H1 (cell line): ENCODE results near the gene TXNDC11. TPM values are rescaled to one million over a fixed set of nuclear protein-coding genes. Genes with fewer than 3 reads are reported as not detected.

ENCODE experiments used
- CTCF ChIA-PET: fragments of 300-600 bp; sonication (Branson Sonifier 250); formaldehyde crosslinking; loops from one replicate; lab custom pipeline; 2021; ENCODE audit not compliant: partially characterized antibody; lab: Charles Lee
- POLR2A ChIA-PET: fragments of 300-600 bp; sonication (Branson Sonifier 250); formaldehyde crosslinking; loops from one replicate; lab custom pipeline; 2021; ENCODE audit warnings: inconsistent platforms; ENCODE audit not compliant: partially characterized antibody; lab: Charles Lee
- DNase-seq, 2 experiments: peaks; one replicate each; pipeline versions ENCODE4 v3.0.0 to v3.0.0-alpha.2; 2010 to 2022; ENCODE audit warnings: low spot score in 2 of 2, low read depth in 1 of 2, mixed read lengths in 1 of 2
- FAIRE-seq: peaks from 2 replicates; lab custom pipeline; 2011; peaks lifted over from hg19 to GRCh38; lab: Jason Lieb, UNC
- H2AFZ ChIP-seq: 2 replicates; pipeline ENCODE4 v1.8.1; 2012; ENCODE audit warnings: low read length, inconsistent platforms
- H2AK5ac ChIP-seq: 2 replicates; pipeline ENCODE4 v1.6.1; 2013; ENCODE audit warnings: low read depth, low read length
- H2BK120ac ChIP-seq: replicated peaks from 2 replicates; pipeline ENCODE3; 2013; ENCODE audit warnings: low read depth, low read length, inconsistent platforms
- H2BK12ac ChIP-seq: 2 replicates; pipeline ENCODE4 v1.6.1; 2013; ENCODE audit warnings: low read depth, low read length
- H2BK15ac ChIP-seq: 2 replicates; pipeline ENCODE4 v1.6.1; 2013; ENCODE audit warnings: low read length
- H2BK20ac ChIP-seq: 2 replicates; pipeline ENCODE4 v1.6.1; 2013; ENCODE audit warnings: low read length
- H2BK5ac ChIP-seq: 2 replicates; pipeline ENCODE4 v1.6.1; 2013; ENCODE audit warnings: low read depth, low read length
- H3K14ac ChIP-seq: 2 replicates; pipeline ENCODE4 v1.6.1; 2013; ENCODE audit warnings: inconsistent platforms; ENCODE audit not compliant: insufficient read length
- H3K18ac ChIP-seq: 2 replicates; pipeline ENCODE4 v1.6.1; 2013; ENCODE audit warnings: low read length; ENCODE audit errors: extremely low read depth
- H3K23ac ChIP-seq: 2 replicates; pipeline ENCODE4 v1.6.1; 2013; ENCODE audit warnings: inconsistent platforms; ENCODE audit not compliant: insufficient read length
- H3K23me2 ChIP-seq: 2 replicates; pipeline ENCODE4 v1.6.1; 2013; ENCODE audit warnings: low read depth, low read length
- H3K27ac ChIP-seq: 2 replicates; pipeline ENCODE4 v1.6.1; 2011; ENCODE audit warnings: low read depth, low read length, inconsistent platforms
- H3K27me3 ChIP-seq, 4 experiments: replicated peaks in 1 of 4; 1 replicate in 1 of 4; 2 replicates in 3 of 4; pipeline versions ENCODE4 v1.6.1 to v1.8.1; 2011 to 2013; ENCODE audit warnings: low read length in 3 of 4, mild to moderate bottlenecking in 3 of 4, inconsistent platforms in 2 of 4, mixed read lengths in 2 of 4, moderate library complexity in 1 of 4; ENCODE audit not compliant: control insufficient read depth in 3 of 4, insufficient read depth in 3 of 4; ENCODE audit errors: extremely low read depth in 1 of 4
- H3K36me3 ChIP-seq, 4 experiments: 2 replicates each; pipeline versions ENCODE4 v1.6.1 to v1.8.1; 2011 to 2013; ENCODE audit warnings: mild to moderate bottlenecking in 4 of 4, low read length in 3 of 4, moderate library complexity in 2 of 4, control low read depth in 1 of 4, inconsistent platforms in 1 of 4; ENCODE audit not compliant: insufficient read depth in 4 of 4, control insufficient read depth in 2 of 4
- H3K4ac ChIP-seq: replicated peaks from 2 replicates; pipeline ENCODE3; 2013; ENCODE audit warnings: low read length, low read depth, mixed read lengths, inconsistent platforms; ENCODE audit not compliant: insufficient read length
- H3K4me1 ChIP-seq, 4 experiments: replicated peaks in 1 of 4; 1 replicate in 1 of 4; 2 replicates in 3 of 4; pipeline versions ENCODE4 v1.6.1 to v1.8.1; 2011 to 2013; ENCODE audit warnings: low read length in 3 of 4, inconsistent platforms in 2 of 4, mixed read lengths in 1 of 4; ENCODE audit not compliant: insufficient read depth in 4 of 4, control insufficient read depth in 3 of 4
- H3K4me2 ChIP-seq, 2 experiments: 2 replicates each; pipeline versions ENCODE4 v1.6.1 to v1.8.1; 2011 to 2013; ENCODE audit warnings: low read depth in 2 of 2, low read length in 2 of 2, control low read depth in 1 of 2, inconsistent platforms in 1 of 2, mild to moderate bottlenecking in 1 of 2; ENCODE audit not compliant: insufficient read depth in 1 of 2
- H3K4me3 ChIP-seq, 4 experiments: fragments of 200-600, 300-600 bp in 1 of 4; sonication (generic), shearing (Covaris generic), sonication (Bioruptor Twin) in 1 of 4; 2 replicates each; pipeline versions ENCODE4 v1.5.1 to v1.8.1; 2011 to 2016; ENCODE audit warnings: low read length in 4 of 4, low read depth in 3 of 4, control low read depth in 2 of 4, inconsistent platforms in 2 of 4, mild to moderate bottlenecking in 2 of 4, mixed read lengths in 1 of 4, moderate library complexity in 1 of 4; ENCODE audit not compliant: insufficient read depth in 2 of 4; ENCODE audit errors: extremely low read depth in 1 of 4
- H3K56ac ChIP-seq: replicated peaks from 2 replicates; pipeline ENCODE3; 2013; ENCODE audit warnings: low read depth, mild to moderate bottlenecking, mixed read lengths, low read length, inconsistent platforms; ENCODE audit not compliant: insufficient read length
- H3K79me1 ChIP-seq: 2 replicates; pipeline ENCODE4 v1.6.1; 2013; ENCODE audit warnings: low read depth, low read length, control low read depth
- H3K79me2 ChIP-seq, 2 experiments: 2 replicates each; pipeline versions ENCODE4 v1.6.1 to v1.8.1; 2012 to 2013; ENCODE audit warnings: low read length in 2 of 2, mild to moderate bottlenecking in 2 of 2, inconsistent platforms in 1 of 2; ENCODE audit not compliant: insufficient read depth in 2 of 2, control insufficient read depth in 1 of 2
- H3K9ac ChIP-seq, 4 experiments: replicated peaks in 1 of 4; 1 replicate in 1 of 4; 2 replicates in 3 of 4; pipeline versions ENCODE4 v1.6.1 to v1.8.1; 2011 to 2013; ENCODE audit warnings: low read depth in 3 of 4, low read length in 3 of 4, control low read depth in 2 of 4, mild to moderate bottlenecking in 2 of 4, moderate library complexity in 2 of 4, inconsistent platforms in 1 of 4; ENCODE audit errors: extremely low read depth in 1 of 4
- H3K9me3 ChIP-seq, 2 experiments: 2 replicates each; pipeline versions ENCODE4 v1.6.1 to v1.8.1; 2012 to 2013; ENCODE audit warnings: mild to moderate bottlenecking in 2 of 2, moderate library complexity in 2 of 2, control low read depth in 1 of 2, inconsistent platforms in 1 of 2, low read depth in 1 of 2, low read length in 1 of 2, mixed read lengths in 1 of 2; ENCODE audit not compliant: insufficient read depth in 2 of 2
- H4K20me1 ChIP-seq, 2 experiments: replicated peaks in 1 of 2; 2 replicates each; pipeline versions ENCODE3 to v1.8.1; 2011 to 2013; ENCODE audit warnings: inconsistent platforms in 2 of 2, low read length in 2 of 2, mild to moderate bottlenecking in 1 of 2; ENCODE audit not compliant: insufficient read depth in 2 of 2, control insufficient read depth in 1 of 2
- H4K5ac ChIP-seq: 2 replicates; pipeline ENCODE4 v1.6.1; 2013; ENCODE audit warnings: low read length, low read depth, mixed read lengths, inconsistent platforms; ENCODE audit not compliant: insufficient read length
- H4K8ac ChIP-seq: 2 replicates; pipeline ENCODE4 v1.8.0; 2013; ENCODE audit warnings: mild to moderate bottlenecking, moderate library complexity, low read length, inconsistent platforms; ENCODE audit not compliant: insufficient read depth; ENCODE audit errors: extremely low read depth
- H4K91ac ChIP-seq: replicated peaks from 2 replicates; pipeline ENCODE3; 2013; ENCODE audit warnings: low read length, mixed read lengths, inconsistent platforms; ENCODE audit not compliant: insufficient read length
- CHD2 ChIP-seq: IDR thresholded peaks from 2 replicates; pipeline ENCODE4 v1.6.1; 2012; ENCODE audit warnings: low read length, improper control_type of control experiment
- FOSL1 ChIP-seq: IDR thresholded peaks from 2 replicates; pipeline ENCODE4 v1.6.1; 2011; ENCODE audit warnings: mild to moderate bottlenecking, low read depth, low read length, moderate library complexity; ENCODE audit not compliant: insufficient read depth
- TEAD4 ChIP-seq: IDR thresholded peaks from 2 replicates; pipeline ENCODE4 v1.6.1; 2012; ENCODE audit warnings: low read depth, low read length, inconsistent platforms, mixed read lengths
- WGBS, 2 experiments: shearing (Covaris generic) in 1 of 2; methylation state at CpG; one replicate each; pipeline versions ENCODE4 v1.1.6 to v1.1.7; 2013 to 2015; ENCODE audit warnings: low lambda C conversion rate in 2 of 2, mixed read lengths in 2 of 2, inconsistent platforms in 1 of 2, low coverage in 1 of 2, missing lambda C conversion rate in 1 of 2; ENCODE audit not compliant: insufficient replicate concordance in 2 of 2, insufficient coverage in 1 of 2, insufficient read length in 1 of 2; ENCODE audit errors: extremely low coverage in 1 of 2, missing lambda C conversion rate in 1 of 2; 5-methylcytosine and 5-hydroxymethylcytosine counted together
- polyA plus RNA-seq, 7 experiments: library from polyadenylated mRNA; depleted of rRNA in 3 of 7; stranded (reverse) in 5 of 7; unstranded in 2 of 7; fragments of >200 nt in 5 of 7; fragments of 200-250 nt in 2 of 7; gene quantifications; 1 replicate in 5 of 7; 2 replicates in 1 of 7; 4 replicates in 1 of 7; pipeline versions ENCODE4 v1.2.1 to v1.2.3, GENCODE V29; 2011 to 2013; ENCODE audit warnings: missing spikeins in 2 of 7, mixed read lengths in 2 of 7
- total RNA-seq: library from RNA; stranded (reverse); fragmentation: NEBNext Ultra II Directional; extraction: Animal tissue kit (Norgen Biotek cat#: 25700); gene quantifications from 2 replicates; pipeline ENCODE4 v1.2.1, GENCODE V29; 2021

TXNDC11 gene
- total and polyA plus RNA-seq, 2 of the 8 experiments (the other 6 are each of a cell fraction or from before 2014, with no cell fraction given) = 13.5 to 13.8 TPM

- Histone ChIP-seq H3K23me2 (no peaks in the 10 kb centered on the region), H3K36me3 (peaks cover 16 to 48% (median 41%) of the 10 kb centered on the region in 4 experiments), H4K20me1 (no peaks in the 10 kb centered on the region), H2BK15ac (no peak overlapping the region), H2BK120ac (no peak overlapping the region), H2AFZ (no peak overlapping the region), H2BK12ac (no peak overlapping the region), H3K56ac (no peak overlapping the region), H3K9me3 (no peaks in the 10 kb centered on the region), H2BK20ac (no peak overlapping the region), H3K79me2 (no peaks in the 10 kb centered on the region), H3K27ac (no peak overlapping the region), H3K4me3 (no peak overlapping the region), H2BK5ac (no peak overlapping the region), H3K4ac (no peak overlapping the region), H3K18ac (no peak overlapping the region), H3K23ac (no peak overlapping the region), H4K91ac (no peak overlapping the region), H3K27me3 (no peaks in the 10 kb centered on the region), H4K8ac (no peak overlapping the region), H4K5ac (no peak overlapping the region), H3K4me2 (no peak overlapping the region), H2AK5ac (no peak overlapping the region), H3K79me1 (no peaks in the 10 kb centered on the region), H3K4me1 (no peaks in the 10 kb centered on the region), H3K9ac (no peak overlapping the region), H3K14ac (no peak overlapping the region)
- POLR2A ChIA-PET = no interaction called here
- TF ChIP-seq FOSL1 (no peak), CHD2 (no peak), TEAD4 (no peak)
- FAIRE-seq = no peak
- CTCF ChIA-PET = no interaction called here
- no peak for DNase-seq
- 95% methylated on average over 3 of the region's 3 CpGs; no CpG with 5 or more reads in 1 of the 2 experiments for WGBS, 2 experiments
Measured at GRCh38 chr16:11752856-11753255, 10.2 kb upstream of the TXNDC11 start.
